NCI-H1105 (cell line): ENCODE results near the gene SPSB1.

ENCODE experiments used
- DNase-seq: peaks from one replicate; lab custom pipeline; 2025; lab: John Stamatoyannopoulos, UW

SPSB1 gene

DNA sequence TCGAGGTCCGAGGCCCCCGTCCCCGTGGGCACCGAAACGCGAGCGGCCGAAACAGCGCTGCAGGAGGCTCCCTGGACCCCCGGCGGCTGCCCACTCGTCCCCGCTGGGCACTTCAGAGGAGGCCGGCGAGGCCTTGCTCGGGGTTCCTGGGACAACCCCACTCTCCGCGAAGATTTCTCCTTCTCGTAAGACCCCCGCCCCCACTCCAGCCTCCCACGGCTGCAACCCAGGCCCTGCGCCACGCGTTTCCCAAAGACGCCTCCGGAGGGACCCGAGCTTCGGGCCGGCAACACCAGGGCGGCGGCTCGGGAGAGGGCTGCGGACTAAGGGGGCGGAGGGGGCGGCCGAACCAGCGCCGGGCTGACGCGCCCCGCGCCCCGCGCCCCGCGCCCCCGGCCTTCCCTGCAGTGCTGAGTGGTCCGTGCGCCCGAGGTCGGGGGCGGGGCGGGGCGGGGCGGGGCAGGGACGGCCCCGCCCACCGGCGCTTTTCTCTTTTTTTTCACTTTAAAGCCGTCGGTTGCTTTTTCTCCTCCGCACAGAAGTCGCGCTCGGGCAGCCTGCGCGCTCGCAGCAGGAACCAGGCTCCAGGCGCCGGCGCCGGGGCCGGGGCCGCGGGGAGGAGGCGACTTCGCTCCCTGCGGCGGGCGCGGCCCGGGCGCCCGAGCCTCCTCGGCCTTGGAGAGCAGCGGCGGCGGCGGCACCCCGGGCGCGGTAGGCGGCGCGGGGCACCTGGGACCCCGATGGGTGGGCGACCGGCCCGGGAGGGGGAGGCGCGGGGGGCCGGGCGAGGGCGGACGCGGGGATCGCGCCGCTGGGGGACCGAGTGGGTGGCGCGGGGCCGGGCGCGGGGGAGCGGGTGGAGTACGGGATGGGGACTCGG lies at the start of gene SPSB1:
Gene SPSB1 (plus strand): TSS at position 534 of the 880 bp plus-strand sequence. CDS start 62,998 bp downstream, outside the sequence.
- peak; percentile 55 for DNase-seq

DNA sequence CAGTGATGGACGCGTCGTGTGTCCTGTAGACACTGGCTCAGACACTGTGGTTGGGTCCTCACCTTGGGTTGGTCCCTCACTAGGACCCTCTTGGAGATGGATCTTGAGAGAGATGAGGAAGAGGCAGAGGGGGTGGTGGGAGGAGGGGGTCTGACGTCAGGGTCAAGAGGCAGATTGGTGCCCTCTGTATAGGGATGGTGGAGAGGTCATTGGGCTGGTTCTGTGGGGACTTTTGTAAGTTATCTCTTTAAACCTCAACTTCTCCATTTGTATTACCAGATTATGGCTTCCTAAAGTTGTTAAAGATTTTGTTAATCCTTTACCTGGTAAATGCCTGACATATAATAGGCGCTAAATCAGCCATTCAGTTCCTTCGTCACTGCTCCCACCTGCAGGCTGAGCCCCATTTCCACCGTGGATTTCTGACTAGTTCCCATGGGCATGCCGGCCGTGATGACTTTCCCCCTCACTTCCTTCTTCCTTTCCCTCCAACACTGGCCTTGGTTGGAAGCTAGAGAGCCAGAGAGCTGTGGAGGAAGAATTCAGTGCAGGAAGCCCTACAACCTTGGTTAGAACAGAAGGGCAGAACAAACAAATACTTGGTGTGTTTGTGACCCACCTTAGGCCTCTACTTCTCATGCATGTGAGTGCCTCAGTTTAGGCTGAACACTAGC lies 49.5 kb upstream of the SPSB1 start:
- DNase-seq, result no peak

DNA sequence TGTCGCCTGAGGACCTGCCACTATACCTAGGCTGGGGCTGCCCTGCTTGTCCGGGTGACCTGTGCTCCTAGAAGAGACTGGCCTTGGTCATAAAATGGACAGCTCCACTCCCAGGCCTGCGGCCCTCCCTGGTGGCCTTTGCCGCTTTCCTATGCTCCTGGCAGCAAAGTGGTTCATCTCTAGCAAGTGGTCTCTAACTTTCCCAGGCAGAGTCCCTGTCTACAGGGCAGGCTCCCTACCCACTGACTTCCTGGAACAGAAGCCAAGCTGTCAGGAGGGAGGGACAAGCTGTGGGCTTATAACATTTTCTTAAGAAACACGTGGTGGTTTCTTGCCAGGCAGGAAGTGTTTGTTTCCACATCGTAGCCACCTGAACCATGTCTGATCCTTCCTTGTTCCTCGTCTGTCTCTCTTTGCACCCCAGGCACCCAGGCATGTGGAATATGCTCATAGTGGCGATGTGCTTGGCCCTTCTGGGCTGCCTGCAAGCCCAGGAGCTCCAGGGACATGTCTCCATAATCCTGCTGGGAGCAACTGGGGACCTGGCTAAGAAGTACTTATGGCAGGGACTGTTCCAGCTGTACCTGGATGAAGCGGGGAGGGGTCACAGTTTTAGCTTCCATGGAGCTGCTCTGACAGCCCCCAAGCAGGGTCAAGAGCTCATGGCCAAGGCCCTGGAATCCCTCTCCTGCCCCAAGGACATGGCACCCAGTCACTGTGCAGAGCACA lies 48.0 kb upstream of the SPSB1 start:
- no peak for DNase-seq

DNA sequence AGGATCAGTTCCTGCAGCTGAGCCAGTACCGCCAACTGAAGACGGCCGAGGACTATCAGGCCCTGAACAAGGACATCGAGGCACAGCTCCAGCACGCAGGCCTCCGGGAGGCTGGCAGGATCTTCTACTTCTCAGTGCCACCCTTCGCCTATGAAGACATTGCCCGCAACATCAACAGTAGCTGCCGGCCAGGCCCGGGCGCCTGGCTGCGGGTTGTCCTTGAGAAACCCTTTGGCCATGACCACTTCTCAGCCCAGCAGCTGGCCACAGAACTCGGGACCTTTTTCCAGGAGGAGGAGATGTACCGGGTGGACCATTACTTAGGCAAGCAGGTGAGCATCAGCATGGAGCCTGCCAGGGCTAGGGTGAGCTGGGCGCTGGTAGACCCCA lies 47.5 kb upstream of the SPSB1 start:
- no peak for DNase-seq

DNA sequence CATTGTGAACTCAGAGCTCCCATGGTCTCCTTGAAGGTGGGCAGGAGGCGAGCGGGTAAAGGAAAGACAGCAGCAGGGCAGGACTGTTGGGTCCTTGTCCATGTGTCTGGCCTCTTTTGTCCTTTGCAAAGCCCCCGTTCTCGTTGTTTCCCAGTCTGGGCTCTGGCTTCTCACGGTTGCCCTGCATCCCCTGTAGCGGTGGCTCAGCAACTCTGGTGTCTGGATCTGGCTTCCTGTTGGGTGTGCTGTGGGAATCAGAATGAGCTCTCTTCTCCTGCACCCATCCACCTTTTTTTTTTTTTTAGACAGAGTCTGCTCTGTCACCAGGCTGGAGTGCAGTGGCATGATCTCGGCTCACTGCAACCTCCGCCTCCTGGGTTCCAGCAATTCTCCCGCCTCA lies 47.0 kb upstream of the SPSB1 start:
- DNase-seq, result no peak

DNA sequence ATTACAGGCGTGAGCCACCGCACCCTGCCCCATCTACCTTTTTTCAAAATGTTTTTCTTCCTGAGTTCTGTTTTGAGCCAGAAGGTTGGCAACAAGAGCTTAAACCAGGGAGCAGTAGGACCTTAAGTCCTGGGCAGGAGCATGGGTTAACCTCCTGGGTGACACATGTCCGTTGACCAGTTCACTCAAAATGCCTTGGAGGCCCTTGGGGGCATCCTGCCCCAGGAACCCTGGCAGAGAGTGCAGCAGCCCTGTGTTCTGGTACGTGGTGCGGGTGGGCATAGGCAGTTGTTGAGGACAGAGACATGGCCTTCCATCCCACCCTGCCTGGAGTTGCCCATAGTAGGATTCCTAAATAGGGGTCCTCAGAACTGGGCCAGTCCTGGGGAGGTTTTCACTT lies 46.5 kb upstream of the SPSB1 start:
- no peak for DNase-seq

DNA sequence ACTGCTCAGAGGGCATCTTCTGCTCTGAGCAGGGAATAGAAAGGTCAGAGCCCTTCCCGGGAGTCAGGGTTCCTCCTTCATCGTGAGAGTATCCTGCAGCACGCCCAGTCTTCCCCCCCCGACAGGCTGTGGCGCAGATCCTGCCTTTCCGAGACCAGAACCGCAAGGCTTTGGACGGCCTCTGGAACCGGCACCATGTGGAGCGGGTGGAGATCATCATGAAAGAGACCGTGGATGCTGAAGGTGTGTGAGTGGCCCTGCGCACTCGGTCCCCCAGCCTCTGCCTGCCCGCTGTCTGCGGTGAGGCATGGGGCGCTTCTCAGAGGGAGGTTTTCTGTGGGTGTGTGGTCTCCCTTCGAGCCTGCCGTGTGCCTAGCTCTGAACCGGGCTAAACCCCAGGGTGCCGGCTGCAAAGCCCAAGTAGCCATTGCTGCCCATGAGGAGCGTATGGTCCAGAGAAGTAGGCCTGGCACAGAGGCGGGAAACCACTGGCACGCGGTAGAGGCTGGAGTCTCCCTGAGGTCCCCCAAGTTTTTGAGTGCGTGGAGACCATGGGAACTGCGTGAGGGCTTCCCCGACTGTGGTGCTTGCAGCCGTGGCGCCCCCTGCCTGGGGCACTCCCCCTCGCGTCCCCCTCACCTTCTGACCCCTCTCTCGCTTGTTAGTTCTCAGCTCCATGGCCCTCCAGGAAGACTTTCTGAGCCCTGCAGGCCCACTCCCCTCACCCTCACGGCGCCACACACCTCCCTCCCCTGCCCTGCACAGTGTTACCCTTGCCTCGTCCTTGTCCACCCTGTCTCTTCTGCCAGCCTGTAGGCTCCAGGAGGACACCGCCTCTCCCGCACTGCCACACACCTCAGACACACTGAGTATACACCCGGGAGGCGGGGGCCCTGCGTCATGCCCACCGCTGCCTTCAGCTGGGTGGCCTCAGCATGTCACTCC lies 45.6 kb upstream of the SPSB1 start:
- DNase-seq, result no peak

DNA sequence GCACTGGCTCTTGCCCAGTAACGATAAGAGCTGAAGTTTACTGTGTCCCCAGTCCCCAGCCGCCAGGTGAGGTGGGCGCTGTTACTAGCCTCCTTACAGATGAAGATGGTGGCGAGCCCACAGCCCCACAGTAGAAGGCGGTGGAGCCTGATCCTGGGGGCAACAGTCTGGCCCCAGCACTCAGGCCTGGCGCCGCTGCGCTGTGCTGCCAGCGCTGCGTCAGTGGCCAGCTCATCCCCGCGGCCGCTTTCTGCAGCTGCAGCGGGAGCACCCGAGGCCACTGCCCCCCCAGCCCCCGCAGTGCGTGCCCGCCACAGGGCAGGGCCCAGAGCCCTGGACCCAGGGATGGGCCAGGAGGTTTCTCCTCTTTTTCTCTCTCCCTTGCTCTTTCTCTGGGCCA lies 44.8 kb upstream of the SPSB1 start:
- DNase-seq, result no peak

DNA sequence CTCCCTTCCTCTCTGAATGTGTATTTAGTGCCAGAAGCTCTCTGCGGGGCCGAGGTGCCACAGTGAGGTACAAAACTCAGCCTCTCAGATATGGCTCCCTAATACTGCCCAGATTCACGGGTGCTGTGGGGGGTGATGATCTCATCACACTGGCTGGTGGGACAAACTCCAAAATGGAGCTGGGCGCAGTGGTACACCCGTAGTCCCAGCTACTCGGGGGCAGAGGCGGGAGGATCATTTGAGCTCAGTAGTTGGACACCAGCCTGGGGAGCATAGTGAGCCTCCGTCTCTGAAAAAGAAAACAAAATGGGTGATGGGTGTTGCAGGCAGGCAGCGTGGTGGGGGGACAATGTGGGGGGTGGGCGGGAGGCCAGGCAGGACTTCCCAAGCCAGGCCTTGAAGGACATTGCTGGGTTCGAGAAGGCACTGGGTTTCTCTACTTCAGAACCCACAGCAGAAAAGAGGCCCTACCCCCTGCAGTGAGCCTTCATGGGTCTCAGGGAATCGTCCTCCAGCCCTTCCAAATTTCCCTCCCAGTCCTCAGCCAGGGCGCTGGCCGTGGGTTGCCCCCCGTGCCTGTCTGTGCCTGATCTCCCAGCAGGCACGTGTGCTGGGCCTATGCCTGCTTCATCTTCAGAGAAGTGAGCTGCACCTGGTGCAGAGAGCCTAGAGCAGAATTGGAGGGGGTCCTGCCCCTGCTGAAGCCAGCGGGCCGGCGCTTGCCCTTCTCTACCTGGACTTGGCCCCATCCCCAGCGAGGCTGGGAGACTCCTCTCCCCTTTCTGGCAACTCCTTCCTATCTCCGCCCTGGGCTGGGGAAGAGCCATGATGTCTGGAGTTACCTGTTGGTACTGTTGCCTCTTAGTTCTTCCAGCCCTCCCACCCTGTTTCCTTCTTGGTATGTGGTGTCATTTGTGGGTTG lies 44.1 kb upstream of the SPSB1 start:
- DNase-seq, result no peak

DNA sequence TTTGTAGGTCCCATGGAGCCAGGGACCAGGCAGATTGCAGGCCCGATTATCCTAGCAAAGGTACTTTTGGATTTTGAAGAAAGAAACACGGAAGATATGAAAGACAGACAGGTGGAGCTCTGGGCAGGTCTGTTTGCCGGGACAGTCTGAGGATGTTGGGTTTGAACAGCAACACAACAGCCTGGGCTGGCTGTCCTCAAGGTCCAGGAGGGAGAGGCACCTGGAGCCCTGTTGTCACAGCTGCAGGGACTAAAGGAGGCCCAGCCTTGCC lies 43.5 kb upstream of the SPSB1 start:
- DNase-seq, result no peak

DNA sequence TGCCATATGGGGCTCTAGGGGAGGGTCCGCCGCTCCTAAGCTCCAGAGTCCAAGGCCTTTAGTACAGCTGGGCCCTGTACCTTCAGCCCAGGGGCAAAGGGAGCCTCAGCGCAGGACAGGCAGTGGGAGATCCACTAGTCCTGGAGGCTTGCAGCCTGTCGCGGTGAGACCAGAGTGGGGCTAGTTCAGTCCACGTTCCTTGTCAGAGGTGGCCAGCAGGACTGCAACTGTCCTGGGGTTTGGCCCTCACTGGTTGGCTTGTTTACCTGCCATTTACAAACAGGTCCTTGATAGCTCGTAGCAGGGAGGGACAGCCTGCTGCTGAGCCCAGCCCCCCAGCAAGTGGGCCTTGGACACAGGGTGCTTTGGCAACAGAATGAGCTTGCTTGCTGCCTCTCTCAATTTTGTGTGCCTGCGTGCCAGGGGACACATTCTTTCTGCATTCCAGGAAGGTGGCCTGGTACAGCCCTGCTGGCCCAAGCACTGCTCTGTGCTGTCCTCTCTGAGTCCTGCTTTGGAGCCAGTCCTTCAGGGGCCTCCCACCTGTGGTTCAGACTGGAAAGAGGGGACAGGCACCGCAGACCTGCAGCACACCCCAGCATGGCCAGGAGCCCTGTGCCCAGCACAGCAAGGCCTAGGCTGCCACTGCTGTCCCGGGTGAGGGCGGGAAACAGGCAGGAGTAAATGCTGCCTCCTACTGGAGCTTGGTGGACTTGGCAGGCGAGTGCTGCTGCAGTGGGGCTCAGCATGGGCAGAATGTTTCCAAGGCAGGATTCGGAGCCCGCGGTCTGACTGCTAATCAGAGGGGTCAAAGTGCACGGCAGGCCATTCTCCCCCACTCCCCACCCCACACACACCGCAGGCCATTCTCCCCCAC lies 42.9 kb upstream of the SPSB1 start:
- no peak for DNase-seq

DNA sequence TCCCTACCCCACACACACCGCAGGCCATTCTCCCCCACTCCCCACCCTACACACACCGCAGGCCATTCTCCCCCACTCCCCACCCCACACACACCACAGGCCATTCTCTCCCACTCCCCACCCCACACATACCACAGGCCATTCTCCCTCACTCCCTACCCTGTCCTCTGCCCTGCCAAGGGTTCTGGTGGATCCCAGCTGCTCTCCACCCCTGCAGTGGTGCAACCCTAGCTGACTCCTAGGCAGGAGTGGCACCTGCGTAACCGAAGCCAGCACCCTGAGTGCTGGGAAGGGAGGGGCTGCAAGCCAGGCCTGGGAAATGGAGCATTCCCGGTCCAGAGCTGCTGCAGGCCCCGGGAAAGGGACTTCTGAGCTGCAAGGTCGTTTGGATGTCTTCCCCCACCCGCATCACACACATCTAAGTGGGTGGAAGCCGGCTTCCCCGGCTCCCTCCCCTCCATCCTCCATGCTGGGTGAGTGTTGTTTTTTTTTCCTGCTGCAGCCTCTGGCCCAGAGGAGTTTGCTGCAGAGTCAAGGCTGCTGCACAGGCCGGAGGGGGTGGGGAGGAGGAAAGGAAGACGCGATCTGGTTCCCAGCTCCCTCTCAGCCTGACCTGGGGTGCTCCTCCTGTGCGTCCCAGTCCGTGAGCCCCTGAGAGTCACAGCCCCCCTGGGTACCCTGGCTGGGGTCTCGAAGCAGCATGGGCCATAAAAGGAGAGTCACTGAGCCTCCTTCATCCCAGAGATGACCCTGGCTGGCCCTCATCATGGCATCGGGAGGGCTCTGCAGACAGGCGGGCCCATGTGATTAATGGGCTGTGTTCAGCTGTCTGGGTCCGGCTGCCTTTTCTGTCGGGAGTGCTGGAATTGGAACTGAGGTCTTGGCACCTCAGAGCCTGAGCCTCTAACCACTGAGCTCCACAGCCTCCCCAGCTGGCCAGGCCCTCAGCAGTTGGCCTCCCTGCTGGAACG lies 42.0 kb upstream of the SPSB1 start:
- no peak for DNase-seq

DNA sequence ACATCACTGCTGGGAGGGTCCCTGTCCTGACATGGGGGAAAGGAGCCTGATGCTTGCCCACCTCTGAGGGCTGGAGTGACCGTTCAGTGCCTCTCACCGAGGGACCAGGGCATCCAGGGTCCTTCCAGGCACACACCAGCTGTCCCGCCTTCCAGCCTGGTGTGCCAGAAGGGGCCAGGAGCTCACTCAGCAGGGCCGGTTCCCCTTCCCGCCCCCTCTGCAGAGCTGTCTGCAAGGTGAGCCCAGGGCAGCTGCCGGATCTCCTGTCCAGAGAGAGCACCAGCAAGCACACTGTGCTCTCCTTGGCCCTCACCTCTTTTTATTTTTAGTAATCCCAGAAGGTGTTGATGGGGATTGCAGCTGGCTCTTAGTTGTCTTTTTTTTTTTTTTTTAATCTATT lies 41.2 kb upstream of the SPSB1 start:
- DNase-seq, result no peak

DNA sequence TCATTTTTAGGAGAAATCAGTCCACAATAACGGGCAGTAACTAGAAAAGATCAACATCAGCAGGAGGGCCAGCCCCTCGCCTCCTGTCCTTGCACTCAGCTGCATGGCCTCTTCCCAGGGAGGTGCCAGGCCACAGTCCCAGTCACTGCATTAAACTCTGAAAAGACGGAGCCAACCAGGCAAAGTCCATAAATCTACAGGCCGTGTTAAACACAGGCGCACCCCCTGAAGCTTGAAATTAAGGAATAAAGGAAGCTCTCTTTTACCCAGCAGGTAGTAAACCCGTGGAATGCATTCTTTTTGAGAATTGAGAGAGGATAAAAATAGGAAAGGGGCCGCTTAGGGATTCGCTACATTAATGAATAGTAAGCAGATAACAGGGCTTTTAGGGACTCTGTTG lies 39.7 kb upstream of the SPSB1 start:
- no peak for DNase-seq

DNA sequence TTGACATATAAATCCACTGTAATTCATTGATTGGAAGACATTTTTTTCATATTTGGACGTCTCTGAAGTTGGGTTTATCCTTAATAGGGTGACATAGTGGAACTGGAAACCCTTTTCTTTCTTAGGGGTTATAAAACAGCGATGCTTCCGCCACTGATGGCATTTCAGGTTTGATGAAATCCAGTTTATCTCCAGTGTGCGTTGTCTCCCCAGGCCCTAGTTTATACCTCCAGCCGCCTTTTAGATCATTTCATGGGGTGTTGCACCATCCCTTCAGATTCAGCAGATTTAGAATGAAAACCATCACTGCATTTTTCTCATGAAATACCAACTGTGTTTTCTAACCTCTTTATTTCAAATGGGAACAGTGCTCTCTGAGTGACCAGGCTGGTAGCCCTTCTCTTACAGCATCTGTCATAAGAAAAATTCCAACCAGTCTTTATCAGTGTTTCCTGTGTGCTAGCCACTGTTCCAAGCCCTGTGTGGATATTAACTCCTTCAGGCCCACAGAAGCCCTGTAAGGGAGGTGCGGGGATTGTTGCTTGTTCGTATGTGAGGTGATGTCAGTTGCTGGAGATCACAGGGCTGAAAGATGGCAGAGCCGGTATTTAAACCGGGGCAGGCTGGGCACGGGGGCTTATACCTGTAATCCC lies 39.1 kb upstream of the SPSB1 start:
- DNase-seq, result no peak

DNA sequence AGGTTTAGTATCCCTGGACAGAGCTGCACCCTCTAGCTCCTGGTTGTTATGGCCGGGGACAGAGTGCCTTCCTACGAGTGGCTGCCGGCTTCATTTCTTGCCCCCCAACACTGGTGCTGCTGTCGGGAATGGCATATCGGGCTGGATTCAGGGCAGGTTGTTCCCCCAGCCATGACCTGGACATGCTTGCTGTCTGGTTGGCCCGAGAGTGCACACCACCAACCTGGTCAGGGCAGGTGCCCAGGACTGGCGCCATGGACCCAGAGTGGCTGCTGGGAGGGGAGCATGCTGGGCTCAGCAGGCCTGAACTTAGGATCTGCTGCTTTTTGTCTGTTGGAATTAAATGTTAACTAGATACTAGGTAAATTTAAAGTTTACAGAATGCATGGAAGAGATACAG lies 36.4 kb upstream of the SPSB1 start:
- no peak for DNase-seq

DNA sequence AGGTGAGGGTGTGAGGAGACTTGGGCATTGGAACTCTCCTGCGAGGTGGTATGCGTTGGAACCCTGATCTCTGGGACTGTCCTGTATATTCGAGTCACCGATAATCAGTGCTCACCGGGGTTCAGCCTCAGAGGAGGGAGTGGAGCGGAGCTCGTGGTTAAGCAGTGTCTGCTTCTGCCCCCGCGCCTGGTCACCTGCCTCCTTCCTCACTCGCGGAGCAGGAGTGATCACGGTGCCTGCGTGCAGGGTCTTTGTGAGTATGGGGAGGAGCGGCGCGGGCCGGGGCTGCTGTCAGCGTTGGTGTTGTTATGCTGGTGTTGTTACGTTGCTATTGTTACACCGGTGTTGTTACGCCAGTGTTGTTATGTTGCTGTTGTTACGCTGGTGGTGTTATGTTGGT lies 34.8 kb upstream of the SPSB1 start:
- no peak for DNase-seq

DNA sequence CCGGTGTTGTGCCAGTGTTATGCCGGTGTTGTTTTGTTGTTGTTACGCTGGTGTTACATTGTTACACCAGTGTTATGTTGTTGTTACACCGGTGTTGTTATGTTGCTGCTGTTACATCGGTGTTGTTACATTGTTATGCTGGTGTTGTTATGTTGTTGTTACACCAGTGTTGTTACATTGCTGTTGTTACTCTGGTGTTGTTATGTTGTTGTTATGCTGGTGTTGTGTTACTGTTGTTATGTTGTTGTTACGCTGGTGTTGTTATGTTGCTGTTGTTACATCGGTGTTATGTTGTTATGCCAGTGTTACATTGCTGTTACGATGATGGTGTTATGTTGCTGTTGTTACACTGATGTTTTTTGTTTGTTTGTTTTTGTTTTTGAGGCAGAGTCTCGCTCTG lies 34.1 kb upstream of the SPSB1 start:
- no peak for DNase-seq
